GM10847 (cell line): ENCODE measurements around the gene LPAR2.

Experiments
- POLR2A ChIP-seq: IDR thresholded peaks from 2 replicates; pipeline ENCODE4 v1.6.1; 2011; ENCODE audit not compliant: insufficient read length; ENCODE audit errors: extremely low read depth

Gene LPAR2

GRCh38 chr19:19626516-19627472 lies 1.2 kb downstream of the LPAR2 start:
- TF ChIP-seq POLR2A = no peak

GRCh38 chr19:19624032-19624570 lies 3.9 kb downstream of the LPAR2 start:
- TF ChIP-seq POLR2A = no peak

GRCh38 chr19:19623383-19623782 lies 4.6 kb downstream of the LPAR2 start:
- TF ChIP-seq POLR2A = no peak

GRCh38 chr19:19619849-19620210 lies 8.2 kb downstream of the LPAR2 start:
- no peak for TF ChIP-seq POLR2A

GRCh38 chr19:19619181-19619848 lies 8.7 kb downstream of the LPAR2 start:
- no peak for TF ChIP-seq POLR2A

- no peak for TF ChIP-seq POLR2A
These were observed 9.6 kb downstream of the LPAR2 start, which contains the start of gene PBX4 for GRCh38 chr19:19618219-19619051. PBX4 (minus strand) TSS chr19:19618687; CDS start chr19:19618629, 58 bp downstream.

- no peak for TF ChIP-seq POLR2A
These were observed 12.9 kb downstream of the LPAR2 start for GRCh38 chr19:19615086-19615485.

GRCh38 chr19:19613506-19613905 lies 14.5 kb downstream of the LPAR2 start:
- TF ChIP-seq POLR2A = no peak

- TF ChIP-seq POLR2A = no peak
These were observed 17.4 kb downstream of the LPAR2 start for GRCh38 chr19:19610376-19611202.

- TF ChIP-seq POLR2A = no peak
These were observed 22.0 kb downstream of the LPAR2 start for GRCh38 chr19:19606021-19606420.

- no peak for TF ChIP-seq POLR2A
These were observed 25.2 kb downstream of the LPAR2 start for GRCh38 chr19:19602713-19603324.

GRCh38 chr19:19602136-19602712 lies 25.8 kb downstream of the LPAR2 start:
- no peak for TF ChIP-seq POLR2A

GRCh38 chr19:19600793-19601330 lies 27.2 kb downstream of the LPAR2 start:
- TF ChIP-seq POLR2A = no peak
